A549 (cell line): ENCODE data around the gene JOSD2.

Source experiments
- CEBPB ChIP-seq, 2 experiments: fragments of >200 bp in 1 of 2; sonication (Bioruptor Twin) in 1 of 2; formaldehyde crosslinking in 1 of 2; IDR thresholded peaks; 2 replicates each; pipeline ENCODE4 v1.6.1; 2012 to 2016
- CHD2 ChIP-seq: fragments of 150-350 bp; IDR thresholded peaks from 2 replicates; pipeline ENCODE4 v1.6.1; 2014; ENCODE audit warnings: low read length; ENCODE audit not compliant: partially characterized antibody
- RAD21 ChIP-seq, 2 experiments: fragments of >200 bp in 1 of 2; sonication (Bioruptor Twin) in 1 of 2; formaldehyde crosslinking in 1 of 2; IDR thresholded peaks in 1 of 2; conservative IDR thresholded peaks in 1 of 2; 2 replicates in 1 of 2; 3 replicates in 1 of 2; pipeline ENCODE4 v1.6.1; 2012 to 2018; ENCODE audit warnings: inconsistent platforms in 1 of 2
- TF ChIP-seq, protein P1 (sequence below): fragments of >200 bp; sonication (Bioruptor Twin); formaldehyde crosslinking; IDR thresholded peaks from 3 replicates; pipeline ENCODE4 v1.5.1; 2016
- TF ChIP-seq, protein P2 (sequence below): fragments of 200-600 bp; sonication (generic); IDR thresholded peaks from 2 replicates; pipeline ENCODE4 v1.6.1; 2016; ENCODE audit warnings: antibody characterized with exemption, mild to moderate bottlenecking, moderate library complexity

DNA sequence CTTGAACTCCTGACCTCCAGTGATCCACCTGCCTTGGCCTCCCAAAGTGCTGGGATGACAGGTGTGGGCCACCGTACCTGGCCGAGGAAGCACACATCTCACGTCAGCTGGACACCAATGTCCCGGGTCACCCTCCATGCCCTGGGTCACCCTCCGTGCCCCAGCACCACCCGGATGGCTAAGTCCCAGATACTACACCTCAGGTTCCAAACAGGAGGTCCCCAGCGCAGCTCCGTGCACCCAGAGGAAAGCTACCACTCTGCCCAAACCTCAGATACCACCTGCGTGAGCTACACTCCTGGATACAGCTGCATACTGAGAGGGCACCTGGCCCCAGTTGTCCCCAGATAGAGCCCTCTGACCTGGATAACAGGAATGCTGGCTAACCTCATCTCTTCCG, 43.2 kb upstream of the JOSD2 start:
- TF ChIP-seq CHD2 (no peak), CEBPB (IDR thresholded peaks at IDR 0.05) (no peak), RAD21 (conservative IDR thresholded peaks at IDR 0.05 in 1 of 2, IDR thresholded peaks at IDR 0.05 in 1 of 2) (no peak)
- TF ChIP-seq, protein P1, sequence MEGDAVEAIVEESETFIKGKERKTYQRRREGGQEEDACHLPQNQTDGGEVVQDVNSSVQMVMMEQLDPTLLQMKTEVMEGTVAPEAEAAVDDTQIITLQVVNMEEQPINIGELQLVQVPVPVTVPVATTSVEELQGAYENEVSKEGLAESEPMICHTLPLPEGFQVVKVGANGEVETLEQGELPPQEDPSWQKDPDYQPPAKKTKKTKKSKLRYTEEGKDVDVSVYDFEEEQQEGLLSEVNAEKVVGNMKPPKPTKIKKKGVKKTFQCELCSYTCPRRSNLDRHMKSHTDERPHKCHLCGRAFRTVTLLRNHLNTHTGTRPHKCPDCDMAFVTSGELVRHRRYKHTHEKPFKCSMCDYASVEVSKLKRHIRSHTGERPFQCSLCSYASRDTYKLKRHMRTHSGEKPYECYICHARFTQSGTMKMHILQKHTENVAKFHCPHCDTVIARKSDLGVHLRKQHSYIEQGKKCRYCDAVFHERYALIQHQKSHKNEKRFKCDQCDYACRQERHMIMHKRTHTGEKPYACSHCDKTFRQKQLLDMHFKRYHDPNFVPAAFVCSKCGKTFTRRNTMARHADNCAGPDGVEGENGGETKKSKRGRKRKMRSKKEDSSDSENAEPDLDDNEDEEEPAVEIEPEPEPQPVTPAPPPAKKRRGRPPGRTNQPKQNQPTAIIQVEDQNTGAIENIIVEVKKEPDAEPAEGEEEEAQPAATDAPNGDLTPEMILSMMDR: no peak
- TF ChIP-seq, protein P2, sequence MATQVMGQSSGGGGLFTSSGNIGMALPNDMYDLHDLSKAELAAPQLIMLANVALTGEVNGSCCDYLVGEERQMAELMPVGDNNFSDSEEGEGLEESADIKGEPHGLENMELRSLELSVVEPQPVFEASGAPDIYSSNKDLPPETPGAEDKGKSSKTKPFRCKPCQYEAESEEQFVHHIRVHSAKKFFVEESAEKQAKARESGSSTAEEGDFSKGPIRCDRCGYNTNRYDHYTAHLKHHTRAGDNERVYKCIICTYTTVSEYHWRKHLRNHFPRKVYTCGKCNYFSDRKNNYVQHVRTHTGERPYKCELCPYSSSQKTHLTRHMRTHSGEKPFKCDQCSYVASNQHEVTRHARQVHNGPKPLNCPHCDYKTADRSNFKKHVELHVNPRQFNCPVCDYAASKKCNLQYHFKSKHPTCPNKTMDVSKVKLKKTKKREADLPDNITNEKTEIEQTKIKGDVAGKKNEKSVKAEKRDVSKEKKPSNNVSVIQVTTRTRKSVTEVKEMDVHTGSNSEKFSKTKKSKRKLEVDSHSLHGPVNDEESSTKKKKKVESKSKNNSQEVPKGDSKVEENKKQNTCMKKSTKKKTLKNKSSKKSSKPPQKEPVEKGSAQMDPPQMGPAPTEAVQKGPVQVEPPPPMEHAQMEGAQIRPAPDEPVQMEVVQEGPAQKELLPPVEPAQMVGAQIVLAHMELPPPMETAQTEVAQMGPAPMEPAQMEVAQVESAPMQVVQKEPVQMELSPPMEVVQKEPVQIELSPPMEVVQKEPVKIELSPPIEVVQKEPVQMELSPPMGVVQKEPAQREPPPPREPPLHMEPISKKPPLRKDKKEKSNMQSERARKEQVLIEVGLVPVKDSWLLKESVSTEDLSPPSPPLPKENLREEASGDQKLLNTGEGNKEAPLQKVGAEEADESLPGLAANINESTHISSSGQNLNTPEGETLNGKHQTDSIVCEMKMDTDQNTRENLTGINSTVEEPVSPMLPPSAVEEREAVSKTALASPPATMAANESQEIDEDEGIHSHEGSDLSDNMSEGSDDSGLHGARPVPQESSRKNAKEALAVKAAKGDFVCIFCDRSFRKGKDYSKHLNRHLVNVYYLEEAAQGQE: no peak
